Lower leg skin (tissue), 4 donors: ENCODE data around the gene ZNF593OS. TPM values are rescaled to one million over a fixed set of nuclear protein-coding genes. Genes with fewer than 3 reads are reported as not detected.

Source experiments
- DNase-seq, 2 donors: peaks; one replicate each; pipeline ENCODE4 v3.0.0-alpha.2; 2019; ENCODE audit warnings: low spot score in 2 of 2
- H3K4me3 ChIP-seq: fragments of 200-600 bp; sonication (generic); 2 replicates; pipeline ENCODE4 v1.5.1; 2017; ENCODE audit warnings: mild to moderate bottlenecking, low read depth; ENCODE audit not compliant: poor library complexity, severe bottlenecking
- POLR2A ChIP-seq, 2 donors: fragments of 450-650 bp; IDR thresholded peaks; one replicate each; pipeline ENCODE4 v1.6.1; 2016 to 2017; ENCODE audit warnings: antibody characterized with exemption in 2 of 2, mild to moderate bottlenecking in 1 of 2, moderate library complexity in 1 of 2
- WGBS, 2 donors: methylation state at CpG; one replicate each; pipeline ENCODE4 v1.1.5; 2018; 5-methylcytosine and 5-hydroxymethylcytosine counted together
- intact Hi-C: fragments of 100-400 bp; cut with DNase I; formaldehyde crosslinking; loops from one replicate; pipeline ENCODE4 v1.15.0; 2023; ENCODE audit warnings: low total_unique reads
- total RNA-seq, 4 donors: library from RNA; depleted of rRNA; stranded (reverse); fragments of >200 nt; gene quantifications; one replicate each; pipeline ENCODE4 v1.1.0, GENCODE V29; 2016
- TF ChIP-seq, protein P1 (sequence below), 3 donors: fragments of 450-650 bp; IDR thresholded peaks; one replicate each; pipeline ENCODE4 v1.5.1; 2016; ENCODE audit warnings: antibody characterized with exemption in 3 of 3, mild to moderate bottlenecking in 3 of 3, moderate library complexity in 2 of 3

Gene ZNF593OS
- total RNA-seq, 4 donors from 2014 or later, result not detected

DNA sequence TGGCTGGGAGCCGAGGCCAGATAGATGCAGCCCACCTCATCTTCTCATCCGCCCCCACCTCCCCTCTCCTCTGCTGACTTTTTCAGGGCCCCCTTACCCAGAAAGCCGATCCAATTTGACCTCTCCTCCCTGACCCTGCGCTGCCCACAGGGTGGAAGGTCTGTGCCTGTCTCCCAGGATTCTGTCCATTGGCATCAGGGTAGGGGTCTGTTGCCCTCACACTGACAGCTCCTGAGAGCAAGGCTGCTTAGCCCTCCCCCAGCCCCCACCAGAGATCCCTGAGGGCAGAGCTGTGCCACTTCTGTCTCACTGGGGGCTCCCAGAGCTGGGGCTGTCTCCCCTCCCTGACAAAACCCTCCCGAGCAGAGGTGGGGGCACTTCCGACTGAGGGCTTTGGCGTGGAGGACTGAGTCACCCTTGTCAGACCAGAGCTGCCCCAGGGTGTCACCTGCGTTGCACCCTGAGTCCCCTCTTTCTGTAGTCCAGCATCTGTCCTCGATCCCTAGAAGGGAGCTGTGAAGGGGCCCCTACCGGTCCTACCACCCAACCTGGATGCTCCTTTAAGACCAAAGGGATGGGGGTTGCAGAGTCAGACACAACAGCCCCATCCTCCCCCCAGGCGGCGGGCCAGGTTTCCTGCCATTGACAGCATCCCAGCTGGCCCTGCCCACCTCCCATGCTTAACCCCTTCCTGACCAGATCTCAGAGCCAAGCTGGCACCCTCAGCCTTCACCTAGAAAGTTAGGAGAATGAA, 15.2 kb downstream of the ZNF593OS start:
- TF ChIP-seq, protein P1, sequence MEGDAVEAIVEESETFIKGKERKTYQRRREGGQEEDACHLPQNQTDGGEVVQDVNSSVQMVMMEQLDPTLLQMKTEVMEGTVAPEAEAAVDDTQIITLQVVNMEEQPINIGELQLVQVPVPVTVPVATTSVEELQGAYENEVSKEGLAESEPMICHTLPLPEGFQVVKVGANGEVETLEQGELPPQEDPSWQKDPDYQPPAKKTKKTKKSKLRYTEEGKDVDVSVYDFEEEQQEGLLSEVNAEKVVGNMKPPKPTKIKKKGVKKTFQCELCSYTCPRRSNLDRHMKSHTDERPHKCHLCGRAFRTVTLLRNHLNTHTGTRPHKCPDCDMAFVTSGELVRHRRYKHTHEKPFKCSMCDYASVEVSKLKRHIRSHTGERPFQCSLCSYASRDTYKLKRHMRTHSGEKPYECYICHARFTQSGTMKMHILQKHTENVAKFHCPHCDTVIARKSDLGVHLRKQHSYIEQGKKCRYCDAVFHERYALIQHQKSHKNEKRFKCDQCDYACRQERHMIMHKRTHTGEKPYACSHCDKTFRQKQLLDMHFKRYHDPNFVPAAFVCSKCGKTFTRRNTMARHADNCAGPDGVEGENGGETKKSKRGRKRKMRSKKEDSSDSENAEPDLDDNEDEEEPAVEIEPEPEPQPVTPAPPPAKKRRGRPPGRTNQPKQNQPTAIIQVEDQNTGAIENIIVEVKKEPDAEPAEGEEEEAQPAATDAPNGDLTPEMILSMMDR (IDR thresholded peaks at IDR 0.05), result no peak
- no peak for TF ChIP-seq POLR2A (IDR thresholded peaks at IDR 0.05)
- H3K4me3 ChIP-seq, result no peak overlapping the region
- peak in 1 of 2 donors; percentile 84 for DNase-seq
- intact Hi-C loops, result no loop called here
- 30 to 46% methylated on average over 9 to 12 of the region's 12 CpGs for WGBS, 2 donors

DNA sequence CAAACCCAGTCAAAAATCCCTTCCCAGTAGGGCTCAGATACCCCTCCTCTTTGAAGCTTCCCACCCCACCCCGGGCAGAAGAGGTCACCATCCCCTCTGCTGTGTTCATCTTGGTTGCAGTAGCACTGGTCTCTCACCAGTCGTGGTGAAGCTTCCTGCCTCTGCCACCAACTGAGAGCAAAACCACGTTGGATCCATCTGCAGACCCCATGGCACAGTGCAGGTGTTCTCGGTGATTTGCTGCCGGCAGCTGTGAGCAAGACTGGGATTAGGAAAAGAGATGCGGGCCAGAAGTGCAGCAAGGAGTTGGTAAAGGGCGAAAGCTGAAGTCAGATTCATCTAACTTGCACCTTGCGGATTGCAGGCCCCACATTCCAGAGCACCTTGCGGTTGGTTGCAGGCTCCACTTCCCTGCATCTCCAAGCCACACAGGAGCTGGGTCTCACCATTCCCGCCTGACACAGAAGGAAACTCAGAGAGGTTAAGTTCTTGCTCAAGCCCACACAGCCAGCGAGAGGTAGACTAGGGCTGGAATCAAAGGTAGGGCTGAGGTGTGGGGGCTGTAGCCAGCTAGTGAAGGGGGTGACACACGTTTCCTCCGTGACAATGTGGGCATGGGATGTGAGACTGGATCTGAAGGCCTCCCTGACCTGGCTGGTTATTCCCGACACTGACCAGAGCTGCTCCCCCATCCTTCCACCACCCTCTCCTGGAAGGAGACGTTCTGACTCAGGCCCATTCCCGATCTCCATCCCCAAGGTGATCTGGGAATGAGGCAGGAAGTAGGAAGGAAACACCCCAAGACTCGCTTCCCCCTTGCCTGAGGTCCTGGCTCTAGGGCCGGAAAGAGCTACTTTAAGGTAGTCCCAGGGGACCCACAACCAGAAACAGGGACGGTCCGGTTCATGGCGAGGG, 16.0 kb downstream of the ZNF593OS start:
- peak in 1 of 2 donors; percentile 73 for DNase-seq
- no peak overlapping the region for H3K4me3 ChIP-seq
- 59 to 62% methylated on average over 20 to 21 of the region's 21 CpGs for WGBS, 2 donors
- intact Hi-C loops, result no loop called here
- TF ChIP-seq, protein P1 (IDR thresholded peaks at IDR 0.05), result no peak
- no peak for TF ChIP-seq POLR2A (IDR thresholded peaks at IDR 0.05)

DNA sequence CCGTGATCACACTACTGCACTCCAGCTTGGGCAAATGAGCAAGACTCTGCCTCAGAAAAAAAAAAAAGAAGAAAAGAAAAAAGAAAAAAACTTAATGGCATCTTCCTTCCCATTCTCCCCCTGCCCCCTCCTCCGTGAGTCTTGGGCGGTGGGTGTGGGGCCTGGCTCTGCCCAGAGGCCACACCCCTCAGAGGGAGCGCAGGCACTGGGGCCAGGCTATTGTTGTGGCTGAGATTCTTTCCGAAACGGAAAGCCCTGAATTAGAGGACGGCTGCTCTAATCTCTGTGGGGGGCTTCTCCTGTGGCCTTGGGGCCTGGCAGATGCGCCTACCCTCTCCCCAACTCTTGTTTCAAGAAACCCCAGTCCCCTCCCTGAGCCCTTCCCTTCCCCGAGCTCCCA, 16.9 kb downstream of the ZNF593OS start:
- 55 to 57% methylated on average over 9 of the region's 9 CpGs for WGBS, 2 donors
- H3K4me3 ChIP-seq, result no peak overlapping the region
- intact Hi-C loops, result no loop called here
- TF ChIP-seq, protein P1 (IDR thresholded peaks at IDR 0.05), result no peak
- no peak for TF ChIP-seq POLR2A (IDR thresholded peaks at IDR 0.05)
- DNase-seq, result peak in 1 of 2 donors; percentile 80

DNA sequence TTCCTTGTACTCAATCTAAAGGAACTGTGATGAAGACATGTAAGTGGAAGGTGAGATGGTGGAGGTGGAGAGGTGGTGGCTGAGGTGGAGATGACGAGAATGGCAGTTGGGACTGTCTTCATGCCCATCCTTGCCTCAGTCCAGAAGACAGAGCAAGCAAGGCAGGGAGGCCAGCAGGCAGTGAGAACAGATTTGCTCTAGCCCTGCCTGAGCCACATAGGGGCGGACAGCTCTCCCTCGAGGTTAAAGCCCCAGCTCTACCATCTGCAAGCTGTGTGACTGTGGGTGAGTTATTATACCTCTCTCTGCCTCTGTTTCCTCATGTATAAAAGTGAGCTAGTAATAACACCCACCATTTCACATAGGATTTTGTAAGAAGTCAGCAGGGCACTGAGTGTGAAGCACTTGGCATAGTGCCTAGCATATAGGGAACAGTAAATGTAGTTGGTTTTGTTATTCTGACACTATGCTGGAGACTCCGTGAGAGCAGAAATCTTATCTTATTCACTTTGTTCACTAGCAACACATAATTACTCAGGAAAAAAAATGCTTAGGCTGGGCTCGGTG, 17.6 kb downstream of the ZNF593OS start:
- intact Hi-C loops, result no loop called here

DNA sequence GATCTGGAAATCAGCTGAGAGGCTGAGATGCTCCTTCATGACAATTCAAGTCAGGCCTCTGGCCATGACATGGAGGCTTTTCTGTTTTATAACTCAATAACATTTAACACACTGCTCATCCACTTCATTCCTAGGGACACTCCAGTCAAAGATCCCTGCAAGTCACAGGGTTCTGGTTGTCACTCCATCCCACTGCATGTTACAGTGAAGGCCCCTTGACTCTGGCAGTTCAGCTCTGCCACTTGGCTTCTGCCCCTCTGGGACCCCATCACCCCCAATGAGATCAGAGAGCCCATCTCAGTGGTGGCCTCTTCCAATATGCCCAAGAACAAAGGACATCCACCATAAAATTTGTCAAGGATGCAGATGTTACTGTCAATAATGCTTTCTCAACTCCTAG, 22.7 kb downstream of the ZNF593OS start:
- DNase-seq, result peak in 1 of 2 donors; percentile 23
- H3K4me3 ChIP-seq, result no peak overlapping the region
- TF ChIP-seq, protein P1 (IDR thresholded peaks at IDR 0.05), result no peak
- TF ChIP-seq POLR2A (IDR thresholded peaks at IDR 0.05), result no peak
- intact Hi-C loops, result no loop called here

More for the DNA sequence above, 17.6 kb downstream of the ZNF593OS start:
- DNase-seq, result peak in 1 of 2 donors; percentile 70
- H3K4me3 ChIP-seq, result no peak overlapping the region
- 56 to 63% methylated on average over 5 of the region's 5 CpGs for WGBS, 2 donors
- TF ChIP-seq, protein P1 (IDR thresholded peaks at IDR 0.05), result no peak
- TF ChIP-seq POLR2A (IDR thresholded peaks at IDR 0.05), result no peak
